Subcutaneous adipose tissue (tissue), 4 donors: ENCODE data around the gene FAM171A1. TPM values are rescaled to one million over a fixed set of nuclear protein-coding genes. Genes with fewer than 3 reads are reported as not detected.

Experiments
- CTCF ChIP-seq: fragments of 450-650 bp; IDR thresholded peaks from one replicate; pipeline ENCODE4 v1.5.1; 2016; ENCODE audit warnings: low read depth, mild to moderate bottlenecking, control low read depth, antibody characterized with exemption, moderate library complexity
- total RNA-seq, 4 donors: library from RNA; depleted of rRNA; stranded (reverse); fragments of >200 nt; gene quantifications; one replicate each; pipeline ENCODE4 v1.1.0, GENCODE V29; 2016

The FAM171A1 gene
- total RNA-seq, 4 donors from 2014 or later: 9.2 to 23.6 (median 12.2) TPM

DNA sequence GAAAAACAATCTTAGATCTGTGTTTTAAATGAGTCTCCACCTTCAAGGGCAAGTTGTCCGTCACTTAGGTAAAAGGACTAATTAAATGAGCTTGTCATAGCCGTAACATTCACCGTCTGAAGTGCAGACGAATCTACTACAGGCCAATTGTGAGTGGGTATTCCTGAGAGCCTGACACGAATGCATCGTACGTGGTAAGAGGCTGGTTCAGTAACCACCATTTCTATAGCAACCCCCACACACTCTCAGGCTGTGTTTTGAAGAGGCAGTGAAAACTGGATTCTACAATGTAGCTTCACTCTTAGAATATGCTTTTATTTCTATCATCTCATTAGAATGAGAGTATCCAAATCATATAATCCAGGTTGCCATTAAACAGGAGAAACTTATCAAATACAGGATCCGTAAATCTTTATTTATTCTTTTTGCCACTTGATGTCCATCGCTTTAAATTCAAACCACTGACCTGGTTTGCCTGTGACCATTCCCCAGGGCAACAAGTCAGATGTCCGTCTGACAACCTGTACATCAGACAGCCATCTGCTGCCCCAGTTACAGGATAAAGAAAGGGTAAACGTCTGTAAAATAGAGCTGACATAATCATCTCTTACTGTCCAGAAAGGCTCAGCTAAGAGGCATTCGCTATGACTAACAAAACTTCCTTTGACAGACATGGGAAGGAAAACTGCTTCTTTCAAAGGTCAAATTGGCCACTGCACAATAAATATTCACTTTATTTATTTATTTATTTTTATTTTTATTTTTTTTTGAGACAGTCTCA lies 132.3 kb downstream of the FAM171A1 start:
- no peak for TF ChIP-seq CTCF

DNA sequence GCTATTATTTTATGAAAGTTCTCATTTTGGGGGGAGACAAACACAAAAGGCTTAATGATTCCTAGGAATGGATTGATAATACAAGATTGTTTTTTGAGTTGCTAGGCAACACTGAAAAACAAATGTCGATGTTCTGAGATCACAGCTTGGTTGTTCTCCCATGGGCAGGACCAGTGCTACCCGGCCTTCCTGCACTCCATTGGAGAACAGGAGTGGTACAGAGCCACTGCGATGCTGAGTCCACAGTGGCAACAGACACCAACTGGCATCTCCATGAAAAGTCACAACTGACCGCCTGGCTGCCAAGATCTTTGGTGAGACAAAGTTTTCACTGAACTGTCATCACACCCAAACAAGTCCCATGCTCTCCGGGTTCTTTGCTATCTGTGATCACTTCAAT lies 133.7 kb downstream of the FAM171A1 start:
- TF ChIP-seq CTCF: no peak

GRCh38 chr10:15236340-15236739 lies 134.7 kb downstream of the FAM171A1 start:
- no peak for TF ChIP-seq CTCF

DNA sequence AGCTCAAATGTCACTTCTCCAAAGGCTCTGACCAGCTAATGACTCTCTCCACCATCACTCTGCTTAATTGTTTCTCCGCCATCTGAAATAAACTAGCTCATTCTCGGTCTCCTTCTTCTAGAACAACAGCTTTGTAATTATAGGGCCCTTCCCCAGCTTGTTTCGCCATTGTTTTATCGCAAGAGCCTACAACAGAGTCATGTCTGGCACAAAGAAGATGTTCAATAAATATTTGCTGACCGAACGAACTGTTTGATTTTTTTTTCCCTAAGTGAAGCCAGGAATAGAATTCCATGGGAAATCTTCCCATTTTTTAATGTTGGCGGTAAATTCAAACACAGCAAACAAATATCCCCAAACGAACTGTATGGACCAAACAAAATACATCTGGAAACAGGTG lies 138.8 kb downstream of the FAM171A1 start:
- no peak for TF ChIP-seq CTCF

- TF ChIP-seq CTCF: no peak
Observed at GRCh38 chr10:15231426-15231825, 139.7 kb downstream of the FAM171A1 start.

- TF ChIP-seq CTCF: no peak
Observed at GRCh38 chr10:15230257-15230656, 140.8 kb downstream of the FAM171A1 start.

- no peak for TF ChIP-seq CTCF
Observed at GRCh38 chr10:15229268-15229667, 141.8 kb downstream of the FAM171A1 start.
